Heart left ventricle (tissue), 16 donors: ENCODE measurements around the gene ALK. TPM values are rescaled to one million over a fixed set of nuclear protein-coding genes. Genes with fewer than 3 reads are reported as not detected.

Experiments used
- ATAC-seq, 4 donors: fragments of 200-7000 bp; cut with Tn5 transposase; one replicate each; pipeline ENCODE4 v1.9.1; 2020 to 2022; ENCODE audit warnings: moderate library complexity in 4 of 4, mild to moderate bottlenecking in 3 of 4, moderate number of reproducible peaks in 1 of 4
- DNase-seq, 5 donors: peaks; one replicate each; pipeline ENCODE4 v3.0.0-alpha.2; 2020
- H3K27ac ChIP-seq, 12 donors: fragments of 200-600 bp; sonication (generic) in 4 of 12; one replicate each; pipeline versions ENCODE4 v1.5.0 to v1.8.0; 2016 to 2022; ENCODE audit warnings: mild to moderate bottlenecking in 2 of 12
- H3K27me3 ChIP-seq, 9 donors: fragments of 200-600 bp; sonication (generic) in 2 of 9; one replicate each; pipeline versions ENCODE4 v1.5.1 to v1.8.0; 2016 to 2022; ENCODE audit warnings: mild to moderate bottlenecking in 3 of 9
- H3K36me3 ChIP-seq, 9 donors: fragments of 200-600 bp; sonication (generic) in 2 of 9; one replicate each; pipeline versions ENCODE4 v1.5.0 to v1.8.0; 2018 to 2022; ENCODE audit warnings: mild to moderate bottlenecking in 2 of 9
- H3K4me1 ChIP-seq, 12 donors: fragments of 200-600 bp; sonication (generic) in 4 of 12; one replicate each; pipeline versions ENCODE4 v1.5.0 to v1.8.0; 2016 to 2022; ENCODE audit warnings: mild to moderate bottlenecking in 3 of 12
- H3K4me3 ChIP-seq, 12 donors: fragments of 200-600 bp; sonication (generic) in 4 of 12; one replicate each; pipeline versions ENCODE4 v1.5.0 to v1.8.0; 2017 to 2022; ENCODE audit warnings: mild to moderate bottlenecking in 9 of 12, moderate library complexity in 4 of 12
- H3K9me3 ChIP-seq, 12 donors: fragments of 200-600 bp; sonication (generic) in 4 of 12; one replicate each; pipeline versions ENCODE4 v1.5.0 to v1.8.0; 2016 to 2022; ENCODE audit warnings: mild to moderate bottlenecking in 1 of 12
- POLR2A ChIP-seq, 2 donors: fragments of 450-650 bp; IDR thresholded peaks; one replicate each; pipeline ENCODE4 v1.6.1; 2017; ENCODE audit warnings: antibody characterized with exemption in 2 of 2, mild to moderate bottlenecking in 2 of 2, moderate library complexity in 2 of 2
- WGBS, 4 donors: extraction: QIAGEN DNeasy Blood & Tissue Kit in 2 of 4; methylation state at CpG; one replicate each; pipeline versions ENCODE4 v1.1.5 to v1.1.7; 2013 to 2018; 5-methylcytosine and 5-hydroxymethylcytosine counted together
- intact Hi-C, 10 donors: fragments of 100-400 bp; cut with DNase I; formaldehyde crosslinking; loops; one replicate each; pipeline versions ENCODE4 v1.11.1 to v1.14.2; 2022
- polyA plus RNA-seq, 2 donors: library from polyadenylated mRNA; stranded (reverse); fragments of 200-250 nt; gene quantifications; one replicate each; pipeline ENCODE4 v1.2.3, GENCODE V29; 2013
- total RNA-seq, 9 donors: library from RNA; depleted of rRNA in 2 of 9; stranded (reverse); fragments of >200 nt in 2 of 9; fragmentation: NEBNext Ultra II Directional in 3 of 9; extraction: Animal tissue kit (Norgen Biotek cat#: 25700) in 3 of 9; gene quantifications; one replicate each; pipeline versions ENCODE4 v1.1.0 to v1.2.4, GENCODE V29; 2016 to 2023
- TF ChIP-seq, protein P1 (sequence below), 12 donors: fragments of 200-600 bp; sonication (generic) in 4 of 12; IDR thresholded peaks; one replicate each; pipeline versions ENCODE4 v1.5.0 to v1.8.0; 2018 to 2022; ENCODE audit warnings: antibody characterized with exemption in 12 of 12, mild to moderate bottlenecking in 5 of 12
- donor health status: ischemic (EF 13 %, LVEDD 7.1; RV severe dilation, severe dysfunction).
- donor health status: healthy with polysubstance abuse.
- donor health status: DM: no; HTN: yes; CAD: no.
- donor health status: DM: no; HTN: no; CAD: no.
- donor health status: ischemic (EF 25% LVEDD 6.9; RV normal size, moderate dysfunction).
- donor health status: ischemic (EF 25% LVEDD 5.7; RV mildly dilated, moderate dysfunction).
- donor health status: healthy.
- donor health status: DM: yes; HTN: yes; CAD: no.
- donor health status: ischemic (EF 35%, LVEDD 5.7; RV mildly dilated, moderate dysfunction).
- donor health status: nonischemic (EF 11% LVEDD 7.7; RV severe dilation, severe dysfunction).
- donor health status: DM: yes; HTN: yes; CAD: no.
- donor health status: PGD.
- donor health status: ischemic (EF 29% LVEDD 5.4; RV normal size, mild dysfunction).
- donor health status: nonischemic (EF 23%, LVEDD 6.1; RV moderate dilation, normal function).

The ALK gene
- total and polyA plus RNA-seq, 11 donors = 0.05 to 0.50 (median 0.13) TPM; not detected in 5

DNA sequence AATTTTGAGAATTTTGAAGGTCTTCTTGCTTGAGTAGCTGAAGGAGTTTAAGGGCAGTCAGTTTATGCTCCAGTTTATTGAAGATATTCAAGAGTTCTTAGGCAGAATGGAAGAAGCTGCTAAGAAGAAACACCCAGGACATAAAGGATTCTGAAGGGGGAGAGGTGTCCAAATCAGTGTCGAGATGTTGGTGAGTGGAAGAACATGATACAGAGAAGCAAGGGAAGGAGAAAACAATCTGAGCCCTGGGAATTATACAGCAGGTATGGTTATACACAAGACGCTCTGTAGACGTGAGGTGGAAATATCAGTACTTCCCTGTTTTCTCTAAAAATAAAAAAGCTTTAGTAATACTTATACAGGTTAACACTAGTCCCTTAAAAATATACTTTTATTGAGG is 746.0 kb downstream of the ALK start:
- Histone ChIP-seq H3K27ac (no peak overlapping the region), H3K4me1 (no peaks in the 10 kb centered on the region), H3K36me3 (peaks cover 0 to 52% (median 27%) of the 10 kb centered on the region in 9 donors), H3K9me3 (no peaks in the 10 kb centered on the region), H3K4me3 (no peak overlapping the region), H3K27me3 (no peaks in the 10 kb centered on the region)
- TF ChIP-seq, protein P1, sequence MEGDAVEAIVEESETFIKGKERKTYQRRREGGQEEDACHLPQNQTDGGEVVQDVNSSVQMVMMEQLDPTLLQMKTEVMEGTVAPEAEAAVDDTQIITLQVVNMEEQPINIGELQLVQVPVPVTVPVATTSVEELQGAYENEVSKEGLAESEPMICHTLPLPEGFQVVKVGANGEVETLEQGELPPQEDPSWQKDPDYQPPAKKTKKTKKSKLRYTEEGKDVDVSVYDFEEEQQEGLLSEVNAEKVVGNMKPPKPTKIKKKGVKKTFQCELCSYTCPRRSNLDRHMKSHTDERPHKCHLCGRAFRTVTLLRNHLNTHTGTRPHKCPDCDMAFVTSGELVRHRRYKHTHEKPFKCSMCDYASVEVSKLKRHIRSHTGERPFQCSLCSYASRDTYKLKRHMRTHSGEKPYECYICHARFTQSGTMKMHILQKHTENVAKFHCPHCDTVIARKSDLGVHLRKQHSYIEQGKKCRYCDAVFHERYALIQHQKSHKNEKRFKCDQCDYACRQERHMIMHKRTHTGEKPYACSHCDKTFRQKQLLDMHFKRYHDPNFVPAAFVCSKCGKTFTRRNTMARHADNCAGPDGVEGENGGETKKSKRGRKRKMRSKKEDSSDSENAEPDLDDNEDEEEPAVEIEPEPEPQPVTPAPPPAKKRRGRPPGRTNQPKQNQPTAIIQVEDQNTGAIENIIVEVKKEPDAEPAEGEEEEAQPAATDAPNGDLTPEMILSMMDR (IDR thresholded peaks at IDR 0.05) = no peak
- TF ChIP-seq POLR2A (IDR thresholded peaks at IDR 0.05) = no peak
- 90 to 93% (median 91%) methylated on average over 3 of the region's 3 CpGs for WGBS, 4 donors
- ATAC-seq = no peak
- DNase-seq = no peak
- intact Hi-C loops = no loop called here

DNA sequence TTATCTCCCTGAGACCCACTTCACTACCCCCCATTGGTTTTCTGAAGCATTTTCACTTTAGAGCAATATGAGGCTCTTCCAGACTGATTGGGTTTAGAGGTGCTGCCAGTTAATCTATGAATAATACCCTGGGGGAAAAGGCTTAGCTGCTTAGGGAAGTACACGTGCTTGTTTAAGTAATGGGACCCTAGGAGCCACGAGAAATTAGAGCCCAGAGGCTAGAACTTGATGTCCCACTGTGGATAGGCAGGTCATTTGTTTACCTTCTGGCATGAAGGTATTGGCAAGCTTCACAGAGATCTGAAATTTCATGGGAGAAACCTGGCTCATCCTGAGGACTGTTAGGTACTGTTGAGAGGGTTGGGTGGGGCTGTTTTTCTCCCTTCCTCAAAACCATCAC is 746.4 kb downstream of the ALK start:
- no peak for DNase-seq
- intact Hi-C loops = no loop called here
- WGBS, 4 donors = 38 to 60% (median 50%) methylated on average over 2 of the region's 2 CpGs
- Histone ChIP-seq H3K9me3 (no peaks in the 10 kb centered on the region), H3K4me1 (no peaks in the 10 kb centered on the region), H3K36me3 (peaks cover 0 to 52% (median 28%) of the 10 kb centered on the region in 9 donors), H3K27ac (no peak overlapping the region), H3K27me3 (no peaks in the 10 kb centered on the region), H3K4me3 (no peak overlapping the region)
- no peak for TF ChIP-seq POLR2A (IDR thresholded peaks at IDR 0.05)
- TF ChIP-seq, protein P1 (IDR thresholded peaks at IDR 0.05) = no peak
- ATAC-seq = no peak

DNA sequence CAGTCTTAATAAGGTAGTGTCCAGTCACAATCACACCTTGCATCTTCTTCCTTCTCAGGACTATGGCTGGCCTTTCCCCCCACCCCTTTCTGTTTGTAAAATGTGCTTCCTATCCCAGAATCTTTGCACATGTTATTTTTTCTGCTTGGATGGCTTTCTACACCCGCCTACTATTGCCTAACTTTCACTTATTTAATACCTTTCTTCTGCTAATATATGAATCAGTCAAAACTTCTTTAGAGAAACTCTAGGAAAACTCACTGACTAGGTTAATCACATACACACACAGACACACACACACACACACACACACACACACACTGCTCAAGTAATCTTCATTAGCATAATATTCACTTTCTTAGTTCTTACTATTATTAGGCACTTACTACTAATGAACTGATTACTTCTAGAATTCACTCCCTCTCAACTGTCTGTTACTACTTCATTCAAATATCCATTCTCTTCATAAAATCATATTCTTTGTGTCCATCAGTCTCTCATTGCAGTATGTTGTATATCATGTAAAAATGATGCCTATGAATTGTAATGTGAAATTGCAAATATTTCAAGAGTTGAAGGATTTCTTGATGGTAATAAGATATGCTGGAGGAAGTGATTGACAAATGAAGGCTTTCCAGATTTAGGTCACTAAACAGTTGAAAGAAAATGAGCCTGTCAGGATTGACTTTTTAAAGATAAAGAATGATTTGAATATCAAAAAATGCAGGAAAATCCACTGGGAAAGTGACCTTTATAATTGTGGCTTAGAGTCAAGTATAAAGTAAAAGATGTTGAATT is 754.9 kb downstream of the ALK start:
- Histone ChIP-seq H3K4me3 (no peak overlapping the region), H3K27ac (no peak overlapping the region), H3K4me1 (no peaks in the 10 kb centered on the region), H3K36me3 (peaks cover 0 to 65% (median 27%) of the 10 kb centered on the region in 9 donors), H3K9me3 (no peaks in the 10 kb centered on the region), H3K27me3 (no peaks in the 10 kb centered on the region)
- no peak for DNase-seq
- 73 to 89% (median 81%) methylated on average over 1 of the region's 1 CpG for WGBS, 4 donors
- TF ChIP-seq, protein P1 (IDR thresholded peaks at IDR 0.05) = no peak
- TF ChIP-seq POLR2A (IDR thresholded peaks at IDR 0.05) = no peak
- intact Hi-C loops = no loop called here
- ATAC-seq = no peak

DNA sequence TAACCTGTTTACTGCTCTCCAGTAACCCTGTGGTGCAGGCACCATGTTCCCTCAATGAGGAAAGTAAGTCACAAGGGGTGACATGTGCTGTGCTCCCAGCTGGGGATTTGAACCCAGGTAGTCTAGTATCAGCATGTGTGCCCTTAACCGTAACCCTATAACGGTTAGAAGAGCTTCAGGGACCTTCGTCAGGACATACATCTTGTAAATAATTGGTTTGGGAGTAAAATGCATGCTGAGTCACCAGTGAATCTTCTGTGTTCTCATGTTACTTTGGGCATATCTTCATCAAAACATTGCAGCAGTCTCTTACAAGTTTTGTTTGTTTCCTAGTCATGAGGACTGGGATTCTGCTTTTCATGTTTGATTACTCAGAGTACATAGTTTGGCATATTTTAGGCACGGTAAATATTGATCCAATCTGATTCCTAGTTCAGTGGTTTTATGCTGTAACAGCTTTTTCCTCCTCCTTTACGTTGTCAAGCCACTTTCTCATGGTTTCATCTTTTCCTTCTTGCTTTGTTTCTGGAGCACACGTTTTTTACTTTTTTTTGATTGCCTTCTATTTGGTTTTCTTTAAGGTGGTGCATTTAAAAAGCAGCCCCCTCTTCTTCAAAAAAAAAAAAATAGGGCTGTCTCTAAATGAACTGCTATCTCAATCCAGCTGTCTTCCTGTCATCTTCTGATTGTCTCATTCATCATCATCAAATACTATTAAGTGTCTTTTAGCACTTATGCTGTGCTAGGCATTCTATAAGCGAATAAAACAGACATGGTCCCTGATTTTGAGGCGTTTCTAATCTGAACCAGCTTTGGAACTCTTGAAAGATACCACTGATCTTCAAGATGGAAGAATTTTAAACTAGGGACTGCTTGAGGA is 755.8 kb downstream of the ALK start:
- Histone ChIP-seq H3K36me3 (peaks cover 0 to 73% (median 32%) of the 10 kb centered on the region in 9 donors), H3K27ac (no peak overlapping the region), H3K9me3 (no peaks in the 10 kb centered on the region), H3K27me3 (no peaks in the 10 kb centered on the region), H3K4me3 (no peak overlapping the region), H3K4me1 (no peaks in the 10 kb centered on the region)
- TF ChIP-seq, protein P1 (IDR thresholded peaks at IDR 0.05) = no peak
- no peak for TF ChIP-seq POLR2A (IDR thresholded peaks at IDR 0.05)
- no peak for ATAC-seq
- intact Hi-C loops = no loop called here
- DNase-seq = no peak
- WGBS, 4 donors = 67 to 76% (median 72%) methylated on average over 8 of the region's 8 CpGs
